Fibroblast of lung (primary cell): Measurements from ENCODE around the gene AGBL1. TPM values are rescaled to one million over a fixed set of nuclear protein-coding genes. Genes with fewer than 3 reads are reported as not detected.

Experiments used
- DNase-seq, 2 donors: peaks; one replicate each; pipeline versions ENCODE4 v3.0.0 to v3.0.0-alpha.2; 2010; ENCODE audit warnings: low read depth in 2 of 2
- H2AFZ ChIP-seq: 2 replicates; pipeline ENCODE4 v1.5.1; 2012; ENCODE audit warnings: low read length, control low read depth, inconsistent platforms
- H3K27ac ChIP-seq: 2 replicates; pipeline ENCODE4 v1.5.1; 2011; ENCODE audit warnings: low read length, control low read depth; ENCODE audit not compliant: insufficient read depth
- H3K27me3 ChIP-seq: 2 replicates; pipeline ENCODE4 v1.5.1; 2011; ENCODE audit warnings: mild to moderate bottlenecking, low read length; ENCODE audit not compliant: control insufficient read depth, insufficient read depth
- H3K36me3 ChIP-seq: 2 replicates; pipeline ENCODE4 v1.5.1; 2011; ENCODE audit warnings: low read length; ENCODE audit not compliant: control insufficient read depth, insufficient read depth
- H3K4me1 ChIP-seq: 2 replicates; pipeline ENCODE4 v1.5.1; 2011; ENCODE audit warnings: low read length; ENCODE audit not compliant: control insufficient read depth, insufficient read depth; ENCODE audit errors: extremely low read depth
- H3K4me2 ChIP-seq: 2 replicates; pipeline ENCODE4 v1.5.1; 2011; ENCODE audit warnings: low read length, control low read depth; ENCODE audit not compliant: insufficient read depth; ENCODE audit errors: extremely low read depth
- H3K4me3 ChIP-seq, 4 experiments: fragments of 200-600 bp in 1 of 4; sonication (generic) in 1 of 4; replicated peaks in 1 of 4; 2 replicates each; pipeline ENCODE4 v1.5.1; 2011 to 2016; ENCODE audit warnings: low read length in 4 of 4, low read depth in 3 of 4, mild to moderate bottlenecking in 3 of 4, control low read depth in 2 of 4, inconsistent platforms in 1 of 4, mixed read lengths in 1 of 4; ENCODE audit not compliant: insufficient read depth in 1 of 4; ENCODE audit errors: control extremely low read depth in 1 of 4
- H3K79me2 ChIP-seq: 2 replicates; pipeline ENCODE4 v1.5.1; 2012; ENCODE audit warnings: mild to moderate bottlenecking, low read length, inconsistent platforms; ENCODE audit not compliant: control insufficient read depth, insufficient read depth
- H3K9ac ChIP-seq: 2 replicates; pipeline ENCODE4 v1.5.1; 2011; ENCODE audit warnings: mild to moderate bottlenecking, low read length, control low read depth; ENCODE audit not compliant: insufficient read depth
- H3K9me3 ChIP-seq: 2 replicates; pipeline ENCODE4 v1.5.1; 2012; ENCODE audit warnings: low read depth, low read length; ENCODE audit not compliant: control insufficient read depth, insufficient read depth
- H4K20me1 ChIP-seq: 2 replicates; pipeline ENCODE4 v1.5.1; 2011; ENCODE audit warnings: low read length; ENCODE audit not compliant: control insufficient read depth, insufficient read depth; ENCODE audit errors: extremely low read depth
- EZH2 ChIP-seq: IDR thresholded peaks from 2 replicates; pipeline ENCODE4 v1.5.1; 2012; ENCODE audit warnings: low read length, control low read depth, mild to moderate bottlenecking; ENCODE audit errors: missing control alignments
- polyA plus RNA-seq, 2 donors: library from polyadenylated mRNA; depleted of rRNA in 1 of 2; stranded (reverse) in 1 of 2; unstranded in 1 of 2; fragments of >200 nt; gene quantifications; 2 replicates each; pipeline ENCODE4 v1.2.1, GENCODE V29; 2011 to 2012; ENCODE audit warnings: missing spikeins in 1 of 2
- total RNA-seq: library from RNA; depleted of rRNA; stranded (reverse); fragments of >200 nt; gene quantifications from 2 replicates; pipeline ENCODE4 v1.2.1, GENCODE V29; 2014
- TF ChIP-seq, protein P1 (sequence below), 2 donors: IDR thresholded peaks in 1 of 2; conservative IDR thresholded peaks in 1 of 2; 1 replicate in 1 of 2; 2 replicates in 1 of 2; pipeline ENCODE4 v1.5.1; 2011 to 2012; ENCODE audit warnings: low read length in 2 of 2, control low read depth in 1 of 2, inconsistent platforms in 1 of 2, low read depth in 1 of 2, mild to moderate bottlenecking in 1 of 2

The AGBL1 gene
- total and polyA plus RNA-seq, 2 donors (not counting 1 experiment from before 2014, with no cell fraction given) = not detected

DNA sequence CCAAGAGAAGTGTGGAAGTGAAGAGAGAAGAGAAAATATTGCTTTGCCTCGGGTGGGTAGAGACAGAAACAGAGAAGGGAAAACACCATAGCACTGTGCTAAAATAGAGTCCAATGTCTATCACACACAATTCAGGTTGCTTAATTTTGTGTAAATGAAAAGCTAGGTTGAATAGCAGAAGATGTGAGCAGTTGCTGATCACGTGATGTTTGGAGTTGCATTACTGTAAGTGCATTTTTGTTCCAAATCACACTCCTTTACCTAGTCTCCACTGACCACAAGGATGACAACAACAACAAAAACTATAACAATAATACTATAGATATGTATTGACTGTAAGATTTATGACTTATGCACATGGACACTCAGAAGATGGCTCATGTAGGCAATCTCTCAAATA, 683.2 kb downstream of the AGBL1 start:
- Histone ChIP-seq H4K20me1 (no peaks in the 10 kb centered on the region), H3K9me3 (no peaks in the 10 kb centered on the region), H3K27ac (no peak overlapping the region), H3K79me2 (no peaks in the 10 kb centered on the region), H3K4me2 (no peak overlapping the region), H3K9ac (no peak overlapping the region), H3K4me1 (no peaks in the 10 kb centered on the region), H3K4me3 (no peak overlapping the region), H2AFZ (no peak overlapping the region), H3K27me3 (no peaks in the 10 kb centered on the region), H3K36me3 (no peaks in the 10 kb centered on the region)
- TF ChIP-seq, protein P1, sequence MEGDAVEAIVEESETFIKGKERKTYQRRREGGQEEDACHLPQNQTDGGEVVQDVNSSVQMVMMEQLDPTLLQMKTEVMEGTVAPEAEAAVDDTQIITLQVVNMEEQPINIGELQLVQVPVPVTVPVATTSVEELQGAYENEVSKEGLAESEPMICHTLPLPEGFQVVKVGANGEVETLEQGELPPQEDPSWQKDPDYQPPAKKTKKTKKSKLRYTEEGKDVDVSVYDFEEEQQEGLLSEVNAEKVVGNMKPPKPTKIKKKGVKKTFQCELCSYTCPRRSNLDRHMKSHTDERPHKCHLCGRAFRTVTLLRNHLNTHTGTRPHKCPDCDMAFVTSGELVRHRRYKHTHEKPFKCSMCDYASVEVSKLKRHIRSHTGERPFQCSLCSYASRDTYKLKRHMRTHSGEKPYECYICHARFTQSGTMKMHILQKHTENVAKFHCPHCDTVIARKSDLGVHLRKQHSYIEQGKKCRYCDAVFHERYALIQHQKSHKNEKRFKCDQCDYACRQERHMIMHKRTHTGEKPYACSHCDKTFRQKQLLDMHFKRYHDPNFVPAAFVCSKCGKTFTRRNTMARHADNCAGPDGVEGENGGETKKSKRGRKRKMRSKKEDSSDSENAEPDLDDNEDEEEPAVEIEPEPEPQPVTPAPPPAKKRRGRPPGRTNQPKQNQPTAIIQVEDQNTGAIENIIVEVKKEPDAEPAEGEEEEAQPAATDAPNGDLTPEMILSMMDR (conservative IDR thresholded peaks at IDR 0.05 in 1 of 2, IDR thresholded peaks at IDR 0.05 in 1 of 2; ENCODE audit: low read depth in 1 of 2, low read length in 2 of 2) = no peak
- TF ChIP-seq EZH2 = no peak
- DNase-seq = no peak

DNA sequence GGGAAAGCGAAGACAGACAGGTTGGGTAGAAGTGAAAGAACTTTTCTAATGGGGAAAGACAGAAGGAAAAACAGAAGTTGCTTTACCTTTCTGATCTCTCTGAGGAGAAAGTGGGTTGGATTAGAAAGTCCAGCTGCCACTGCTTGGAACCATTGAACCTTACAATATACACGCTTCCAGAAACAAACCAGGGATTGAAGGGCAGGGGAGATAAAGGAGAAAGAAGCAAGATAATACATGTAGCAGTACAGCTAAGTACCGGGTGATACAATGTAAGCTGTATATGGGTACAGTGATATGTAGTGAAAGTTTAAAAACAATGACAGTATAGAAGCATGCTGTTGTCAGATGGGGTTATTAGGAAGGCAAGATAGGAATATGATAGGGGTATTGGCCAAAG, 684.4 kb downstream of the AGBL1 start:
- Histone ChIP-seq H3K79me2 (no peaks in the 10 kb centered on the region), H3K9ac (no peak overlapping the region), H4K20me1 (no peaks in the 10 kb centered on the region), H3K36me3 (no peaks in the 10 kb centered on the region), H3K4me2 (no peak overlapping the region), H3K27ac (no peak overlapping the region), H3K9me3 (no peaks in the 10 kb centered on the region), H3K4me3 (no peak overlapping the region), H3K4me1 (no peaks in the 10 kb centered on the region), H2AFZ (no peak overlapping the region), H3K27me3 (no peaks in the 10 kb centered on the region)
- no peak for DNase-seq
- no peak for TF ChIP-seq EZH2
- TF ChIP-seq, protein P1 (conservative IDR thresholded peaks at IDR 0.05 in 1 of 2, IDR thresholded peaks at IDR 0.05 in 1 of 2; ENCODE audit: low read depth in 1 of 2, low read length in 2 of 2) = no peak

DNA sequence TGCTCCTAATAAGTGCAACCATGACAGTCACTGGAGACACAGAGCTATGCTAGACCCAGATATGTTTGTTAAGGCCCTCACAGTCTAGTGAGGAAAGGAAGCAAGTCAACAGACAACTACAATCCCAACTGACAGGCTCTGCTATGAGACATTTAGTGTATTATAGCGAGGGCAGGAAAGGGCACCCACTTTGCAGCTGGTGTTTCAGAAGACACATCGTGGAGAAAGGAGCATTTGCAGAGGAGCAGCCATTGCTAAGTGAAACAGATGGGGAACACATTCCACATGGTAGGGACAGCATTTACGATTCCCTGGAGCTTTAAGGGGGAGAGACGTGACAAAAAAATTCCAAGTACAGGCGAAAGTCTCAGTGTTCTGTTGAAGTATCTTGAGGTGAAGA, 685.6 kb downstream of the AGBL1 start:
- Histone ChIP-seq H3K4me2 (no peak overlapping the region), H2AFZ (no peak overlapping the region), H3K27me3 (no peaks in the 10 kb centered on the region), H3K27ac (no peak overlapping the region), H3K9ac (no peak overlapping the region), H4K20me1 (no peaks in the 10 kb centered on the region), H3K4me1 (no peaks in the 10 kb centered on the region), H3K4me3 (no peak overlapping the region), H3K36me3 (no peaks in the 10 kb centered on the region), H3K9me3 (no peaks in the 10 kb centered on the region), H3K79me2 (no peaks in the 10 kb centered on the region)
- no peak for TF ChIP-seq EZH2
- TF ChIP-seq, protein P1 (conservative IDR thresholded peaks at IDR 0.05 in 1 of 2, IDR thresholded peaks at IDR 0.05 in 1 of 2; ENCODE audit: low read depth in 1 of 2, low read length in 2 of 2) = no peak
- DNase-seq = no peak
